Epithelial cell of proximal tubule (primary cell): ENCODE results near the gene RUVBL2. TPM values are rescaled to one million over a fixed set of nuclear protein-coding genes. Genes with fewer than 3 reads are reported as not detected.
A peak's percentile ranks its signal among the peaks of the same experiment; 100 is the strongest.
"Not testable (repeated sequence)": the region's sequence is repeated elsewhere in the genome, so short reads cannot be mapped to it uniquely, and the experiment has no call there.

Experiments used
- DNase-seq: peaks from one replicate; pipeline ENCODE4 v3.0.0-alpha.2; 2011; ENCODE audit warnings: low read depth
- H3K4me3 ChIP-seq: 2 replicates; pipeline ENCODE4 v1.5.1; 2011; ENCODE audit warnings: low read depth, mild to moderate bottlenecking, low read length
- CTCF ChIP-seq: conservative IDR thresholded peaks from 2 replicates; pipeline ENCODE4 v1.5.1; 2012; ENCODE audit warnings: low read depth, mild to moderate bottlenecking, low read length
- total RNA-seq: library from RNA; depleted of rRNA; stranded (reverse); fragments of >200 nt; gene quantifications from 2 replicates; pipeline ENCODE4 v1.2.3, GENCODE V29; 2015

The RUVBL2 gene
- total RNA-seq, 1 donor from 2014 or later = 212 TPM

- not testable (repeated sequence) for DNase-seq, H3K4me3 ChIP-seq
- peak; percentile 45 for TF ChIP-seq CTCF
Observed at GRCh38 chr19:49031642-49032301, 38.1 kb downstream of the RUVBL2 start, which contains the start of gene CGB2. CGB2 (plus strand) TSS chr19:49031890; CDS start chr19:49032096, 206 bp downstream.

GRCh38 chr19:49036815-49037214 lies 43.1 kb downstream of the RUVBL2 start, which contains the start of gene CGB1:
CGB1 (minus strand) TSS chr19:49036895; CDS start chr19:49036711, 184 bp downstream.
- peak; percentile 53 for TF ChIP-seq CTCF
- not testable (repeated sequence) for DNase-seq, H3K4me3 ChIP-seq

GRCh38 chr19:49038111-49038510 lies 44.4 kb downstream of the RUVBL2 start:
- not testable (repeated sequence) for H3K4me3 ChIP-seq, DNase-seq

- H3K4me3 ChIP-seq, DNase-seq: not testable (repeated sequence)
Observed at GRCh38 chr19:49038557-49039276, 45.0 kb downstream of the RUVBL2 start.

- not testable (repeated sequence) for H3K4me3 ChIP-seq, DNase-seq
Observed at GRCh38 chr19:49039736-49040135, 46.0 kb downstream of the RUVBL2 start.

GRCh38 chr19:49042177-49042576 lies 48.5 kb downstream of the RUVBL2 start:
- DNase-seq = no peak
- no peak for TF ChIP-seq CTCF
- no peak overlapping the region for H3K4me3 ChIP-seq

- DNase-seq, H3K4me3 ChIP-seq: not testable (repeated sequence)
Observed at GRCh38 chr19:49042666-49043065, 49.0 kb downstream of the RUVBL2 start.

GRCh38 chr19:49043548-49043947 lies 49.9 kb downstream of the RUVBL2 start, which contains the start of gene CGB5:
CGB5 (plus strand) TSS chr19:49043848; CDS start chr19:49044210, 362 bp downstream.
- not testable (repeated sequence) for H3K4me3 ChIP-seq, DNase-seq

GRCh38 chr19:49049011-49049410 lies 55.3 kb downstream of the RUVBL2 start, which contains the start of gene CGB8:
CGB8 (minus strand) TSS chr19:49049111; CDS start chr19:49048739, 372 bp downstream.
- DNase-seq = not testable (repeated sequence)

GRCh38 chr19:49049834-49050233 lies 56.1 kb downstream of the RUVBL2 start:
- not testable (repeated sequence) for H3K4me3 ChIP-seq, DNase-seq

More at GRCh38 chr19:49049011-49049410, 55.3 kb downstream of the RUVBL2 start, which contains the start of gene CGB8:
- H3K4me3 ChIP-seq = not testable (repeated sequence)

- DNase-seq, H3K4me3 ChIP-seq: not testable (repeated sequence)
Observed at GRCh38 chr19:49050376-49051033, 56.8 kb downstream of the RUVBL2 start.
